ENCODE data around the gene ADH1C.

Gene ADH1C

GRCh38 chr4:99305638-99306400 is 46.7 kb downstream of the ADH1C start:
- no peak for TF ChIP-seq CTCF (IDR thresholded peaks at IDR 0.05; ENCODE audit: low read depth, low read length)
- H3K4me3 ChIP-seq (replicated peaks in 1 of 2; ENCODE audit: low read depth in 2 of 2, low read length in 2 of 2): no peak overlapping the region
- no peak for DNase-seq (ENCODE audit: low read depth in 2 of 2)

- TF ChIP-seq CTCF (IDR thresholded peaks at IDR 0.05; ENCODE audit: low read depth, low read length): no peak
- DNase-seq (ENCODE audit: low read depth in 2 of 2): peak; percentile 41 to 77
- no peak overlapping the region for H3K4me3 ChIP-seq (replicated peaks in 1 of 2; ENCODE audit: low read depth in 2 of 2, low read length in 2 of 2)
Measured at GRCh38 chr4:99301376-99302164, 51.0 kb downstream of the ADH1C start.

GRCh38 chr4:99300934-99301333 is 51.6 kb downstream of the ADH1C start:
- no peak overlapping the region for H3K4me3 ChIP-seq (replicated peaks in 1 of 2; ENCODE audit: low read depth in 2 of 2, low read length in 2 of 2)
- peak; percentile 99 for DNase-seq (ENCODE audit: low read depth in 2 of 2)
- TF ChIP-seq CTCF (IDR thresholded peaks at IDR 0.05; ENCODE audit: low read depth, low read length): no peak

- no peak for DNase-seq (ENCODE audit: low read depth in 2 of 2)
- TF ChIP-seq CTCF (IDR thresholded peaks at IDR 0.05; ENCODE audit: low read depth, low read length): no peak
- H3K4me3 ChIP-seq (replicated peaks in 1 of 2; ENCODE audit: low read depth in 2 of 2, low read length in 2 of 2): no peak overlapping the region
Measured at GRCh38 chr4:99293357-99293756, 59.2 kb downstream of the ADH1C start.

GRCh38 chr4:99290848-99291786 is 61.4 kb downstream of the ADH1C start, which contains the start of gene ADH1A:
TSS of gene ADH1A (minus strand) at chr4:99290985. CDS start at chr4:99290914, 71 bp downstream.
- no peak for TF ChIP-seq CTCF (IDR thresholded peaks at IDR 0.05; ENCODE audit: low read depth, low read length)
- no peak for DNase-seq (ENCODE audit: low read depth in 2 of 2)
- no peak within 1 kb of the TSS for H3K4me3 ChIP-seq (replicated peaks in 1 of 2; ENCODE audit: low read depth in 2 of 2, low read length in 2 of 2)
